ENCODE data around the gene OTOA.
"Not testable (repeated sequence)": the region's sequence is repeated elsewhere in the genome, so short reads cannot be mapped to it uniquely, and the experiment has no call there.

Gene OTOA

GRCh38 chr16:21772547-21773206 is 108.9 kb downstream of the OTOA start:
- H3K9me3 Mint-ChIP-seq; H3K4me1 Mint-ChIP-seq; ATAC-seq (replicated peaks; ENCODE audit: extremely low read depth, poor library complexity, severe bottlenecking); H3K27ac Mint-ChIP-seq (ENCODE audit: low read depth); DNase-seq (ENCODE audit: low spot score in 2 of 2); H3K4me3 Mint-ChIP-seq; H3K36me3 Mint-ChIP-seq (ENCODE audit: insufficient read depth); H3K27me3 Mint-ChIP-seq: not testable (repeated sequence)

GRCh38 chr16:21773207-21773553 is 109.4 kb downstream of the OTOA start:
- H3K27ac Mint-ChIP-seq (ENCODE audit: low read depth); H3K9me3 Mint-ChIP-seq; H3K4me3 Mint-ChIP-seq; H3K27me3 Mint-ChIP-seq; H3K36me3 Mint-ChIP-seq (ENCODE audit: insufficient read depth); DNase-seq (ENCODE audit: low spot score in 2 of 2); ATAC-seq (replicated peaks; ENCODE audit: extremely low read depth, poor library complexity, severe bottlenecking); H3K4me1 Mint-ChIP-seq: not testable (repeated sequence)

DNA sequence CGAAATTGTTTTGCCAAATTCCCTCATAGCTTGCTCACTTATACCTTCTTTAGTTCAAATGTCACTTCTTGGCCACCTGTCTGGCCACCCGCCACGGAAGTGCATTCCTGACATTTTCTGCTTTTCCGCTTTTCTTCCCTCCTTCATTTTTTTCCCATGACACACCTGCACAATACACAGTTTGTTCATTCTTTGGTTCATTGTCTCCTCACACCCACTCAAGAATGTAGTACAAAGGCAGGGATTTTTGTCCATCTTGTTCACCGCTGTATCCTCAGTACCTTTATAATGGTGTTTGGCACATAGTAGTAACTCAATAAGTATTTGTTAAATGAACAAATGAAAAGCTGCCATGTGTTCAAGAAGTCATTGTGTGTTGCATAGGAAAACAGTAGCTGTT is 116.8 kb downstream of the OTOA start:
- H3K9me3 Mint-ChIP-seq; ATAC-seq (replicated peaks; ENCODE audit: extremely low read depth, poor library complexity, severe bottlenecking); H3K4me1 Mint-ChIP-seq; H3K27ac Mint-ChIP-seq (ENCODE audit: low read depth); DNase-seq (ENCODE audit: low spot score in 2 of 2); H3K4me3 Mint-ChIP-seq; H3K36me3 Mint-ChIP-seq (ENCODE audit: insufficient read depth); H3K27me3 Mint-ChIP-seq: not testable (repeated sequence)

DNA sequence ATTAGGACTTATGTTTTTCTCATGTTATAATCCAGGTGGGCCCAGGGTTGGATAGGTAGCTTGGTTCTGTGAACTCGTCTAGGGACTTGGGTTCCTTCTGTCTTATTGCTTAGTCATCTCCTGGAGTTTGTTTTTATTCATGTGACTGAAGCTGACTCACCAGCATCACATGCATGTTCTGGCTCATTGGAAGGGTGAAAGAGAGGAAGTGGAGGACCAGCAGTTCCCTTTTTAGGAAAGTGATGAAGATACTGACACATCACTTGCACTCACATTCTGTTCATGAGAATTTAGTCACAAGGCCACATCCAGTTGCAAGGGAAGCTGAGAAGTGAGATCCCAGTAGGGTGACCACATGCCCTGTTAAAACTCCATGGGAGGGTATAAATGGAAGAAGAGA is 126.7 kb downstream of the OTOA start:
- not testable (repeated sequence) for H3K27ac Mint-ChIP-seq (ENCODE audit: low read depth); H3K4me3 Mint-ChIP-seq; DNase-seq (ENCODE audit: low spot score in 2 of 2); H3K36me3 Mint-ChIP-seq (ENCODE audit: insufficient read depth); H3K27me3 Mint-ChIP-seq; H3K9me3 Mint-ChIP-seq; H3K4me1 Mint-ChIP-seq
- peak; percentile 40 for ATAC-seq (replicated peaks; ENCODE audit: extremely low read depth, poor library complexity, severe bottlenecking)

DNA sequence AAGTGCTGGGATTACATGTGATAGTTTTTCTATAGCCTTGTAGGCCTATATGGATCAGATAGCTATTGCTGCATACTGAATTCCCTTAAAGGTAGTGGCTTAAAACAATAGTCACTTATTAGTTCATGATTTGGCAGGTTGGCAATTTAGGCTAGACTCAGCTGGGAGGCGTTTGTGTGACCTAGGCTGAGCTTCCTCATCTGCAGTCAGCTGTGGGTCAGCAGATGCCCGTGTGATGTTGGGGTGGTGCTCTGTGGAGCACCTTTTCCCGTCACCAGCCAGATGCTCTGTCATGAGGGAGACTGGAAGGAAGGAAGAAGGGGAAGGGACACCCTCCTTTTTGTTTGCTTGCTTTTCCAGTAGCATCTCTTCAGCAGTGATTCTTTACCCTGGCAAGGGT is 129.5 kb downstream of the OTOA start:
- not testable (repeated sequence) for DNase-seq (ENCODE audit: low spot score in 2 of 2); H3K27ac Mint-ChIP-seq (ENCODE audit: low read depth); H3K4me3 Mint-ChIP-seq; H3K36me3 Mint-ChIP-seq (ENCODE audit: insufficient read depth); H3K4me1 Mint-ChIP-seq; H3K27me3 Mint-ChIP-seq; H3K9me3 Mint-ChIP-seq; ATAC-seq (replicated peaks; ENCODE audit: extremely low read depth, poor library complexity, severe bottlenecking)

GRCh38 chr16:21798601-21799000 is 134.8 kb downstream of the OTOA start:
- peaks cover 16% of the 10 kb centered on the region for H3K36me3 Mint-ChIP-seq (ENCODE audit: insufficient read depth)
- DNase-seq (ENCODE audit: low spot score in 2 of 2); H3K27ac Mint-ChIP-seq (ENCODE audit: low read depth); H3K4me3 Mint-ChIP-seq; ATAC-seq (replicated peaks; ENCODE audit: extremely low read depth, poor library complexity, severe bottlenecking); H3K27me3 Mint-ChIP-seq; H3K4me1 Mint-ChIP-seq; H3K9me3 Mint-ChIP-seq: not testable (repeated sequence)

- ATAC-seq (replicated peaks; ENCODE audit: extremely low read depth, poor library complexity, severe bottlenecking): peak; percentile 24
- H3K9me3 Mint-ChIP-seq; H3K27ac Mint-ChIP-seq (ENCODE audit: low read depth); H3K4me1 Mint-ChIP-seq; DNase-seq (ENCODE audit: low spot score in 2 of 2); H3K4me3 Mint-ChIP-seq; H3K27me3 Mint-ChIP-seq: not testable (repeated sequence)
- H3K36me3 Mint-ChIP-seq (ENCODE audit: insufficient read depth): peaks cover 21% of the 10 kb centered on the region
Observed at GRCh38 chr16:21801538-21802374, 138.0 kb downstream of the OTOA start.

DNA sequence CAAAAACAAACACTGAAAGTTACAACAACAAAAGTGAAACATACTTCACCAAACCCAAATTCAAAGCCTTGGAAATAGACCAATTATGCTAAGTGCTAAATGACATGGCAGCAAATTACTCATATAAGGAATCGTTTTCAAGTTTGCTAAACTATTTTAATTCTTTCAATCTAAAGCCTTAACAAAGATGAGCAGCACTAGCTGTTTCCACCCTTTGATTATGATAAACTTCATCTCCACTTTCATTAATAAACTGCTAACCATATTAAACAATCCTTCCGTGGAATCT is 138.6 kb downstream of the OTOA start:
- not testable (repeated sequence) for ATAC-seq (replicated peaks; ENCODE audit: extremely low read depth, poor library complexity, severe bottlenecking)

More for the DNA sequence above, 138.6 kb downstream of the OTOA start:
- peaks cover 17% of the 10 kb centered on the region for H3K36me3 Mint-ChIP-seq (ENCODE audit: insufficient read depth)
- H3K9me3 Mint-ChIP-seq; H3K27ac Mint-ChIP-seq (ENCODE audit: low read depth); DNase-seq (ENCODE audit: low spot score in 2 of 2); H3K4me1 Mint-ChIP-seq; H3K27me3 Mint-ChIP-seq; H3K4me3 Mint-ChIP-seq: not testable (repeated sequence)

Data from central memory CD8-positive, alpha-beta T cell (primary cell).